ENCODE data around the gene SYT13. TPM values are rescaled to one million over a fixed set of nuclear protein-coding genes. Genes with fewer than 3 reads are reported as not detected.

The SYT13 gene
- total RNA-seq, 1 experiment from 2014 or later: 1.4 TPM

GRCh38 chr11:45270946-45271716 lies 15.0 kb downstream of the SYT13 start:
- DNase-seq (ENCODE audit: low read depth, low spot score): no peak
- BruUV-seq (replicated peaks): no TSS peak
- H3K27me3 ChIP-seq (ENCODE audit: insufficient read depth, low read length): peaks cover 13% of the 10 kb centered on the region; the same call in 1 of the 2 replicates
- no peaks in the 10 kb centered on the region for H3K9me3 ChIP-seq (ENCODE audit: control insufficient read depth in 1 of 2, insufficient read depth in 1 of 2, low read depth in 1 of 2, low read length in 2 of 2)
- H3K4me1 ChIP-seq (ENCODE audit: control insufficient read depth in 1 of 2, insufficient read depth in 2 of 2, low read length in 2 of 2): peaks cover 0 to 7% of the 10 kb centered on the region in 2 experiments; a peak in 1 of 4 replicates
- no peak overlapping the region for H3K27ac ChIP-seq (ENCODE audit: low read depth, low read length)
- ChIA-PET CTCF (no interaction called here), POLR2A (no interaction called here), RAD21 (ENCODE audit: low non-redundant PET in 1 of 2, low total read pairs in 2 of 2, uncharacterized antibody in 2 of 2, unreplicated experiment in 2 of 2) (no interaction called here)
- intact Hi-C loops (cut with micrococcal nuclease): no loop called here
- TF ChIP-seq REST (IDR thresholded peaks at IDR 0.05; ENCODE audit: low read depth) (no peak), SP1 (IDR thresholded peaks at IDR 0.05; ENCODE audit: low read depth) (no peak), FOSL1 (IDR thresholded peaks at IDR 0.05; ENCODE audit: low read depth) (no peak), RAD21 (IDR thresholded peaks at IDR 0.05; ENCODE audit: low read depth) (no peak), EGR1 (IDR thresholded peaks at IDR 0.05; ENCODE audit: low read depth) (no peak), JUND (IDR thresholded peaks at IDR 0.05) (no peak), ZBTB33 (IDR thresholded peaks at IDR 0.05; ENCODE audit: extremely low read depth, insufficient replicate concordance, low read length) (no peak), EZH2phosphoT487 (IDR thresholded peaks at IDR 0.05; ENCODE audit: borderline replicate concordance) (no peak), CBX3 (IDR thresholded peaks at IDR 0.05; ENCODE audit: low read depth) (no peak), ATF3 (IDR thresholded peaks at IDR 0.05) (no peak), POLR2AphosphoS5 (IDR thresholded peaks at IDR 0.05; ENCODE audit: low read depth, low read length) (no peak), ZFX (IDR thresholded peaks at IDR 0.05) (no peak), YY1 (IDR thresholded peaks at IDR 0.05; ENCODE audit: extremely low read depth, insufficient replicate concordance, low read depth, low read length) (no peak), TCF7L2 (IDR thresholded peaks at IDR 0.05; ENCODE audit: borderline replicate concordance, extremely low read depth, insufficient read depth, insufficient read length) (no peak)
- no peaks in the 10 kb centered on the region for H4K20me1 ChIP-seq (ENCODE audit: insufficient read depth)
- no peaks in the 10 kb centered on the region for H3K79me2 ChIP-seq (ENCODE audit: insufficient read depth, low read length)
- H3K4me3 ChIP-seq (replicated peaks in 1 of 2; ENCODE audit: low read depth in 1 of 2, low read length in 2 of 2): no peak overlapping the region
- no peak for ATAC-seq
- H2AFZ ChIP-seq (ENCODE audit: low read depth, low read length, poor library complexity, severe bottlenecking): no peak overlapping the region
- no peaks in the 10 kb centered on the region for H3K36me3 ChIP-seq (ENCODE audit: control insufficient read depth in 1 of 2, insufficient read depth in 2 of 2, low read length in 2 of 2)
- no peaks in the 10 kb centered on the region for H3K9me2 ChIP-seq (ENCODE audit: insufficient read depth)
- H3K9ac ChIP-seq (ENCODE audit: low read length): no peak overlapping the region
- no peak overlapping the region for H3K4me2 ChIP-seq (ENCODE audit: low read length)
